ENCODE results near the gene TUG1. TPM values are rescaled to one million over a fixed set of nuclear protein-coding genes. Genes with fewer than 3 reads are reported as not detected.
A peak's percentile ranks its signal among the peaks of the same experiment; 100 is the strongest.

Gene TUG1
- polyA plus RNA-seq, 3 donors = 9.9 to 81.3 (median 13.9) TPM

DNA sequence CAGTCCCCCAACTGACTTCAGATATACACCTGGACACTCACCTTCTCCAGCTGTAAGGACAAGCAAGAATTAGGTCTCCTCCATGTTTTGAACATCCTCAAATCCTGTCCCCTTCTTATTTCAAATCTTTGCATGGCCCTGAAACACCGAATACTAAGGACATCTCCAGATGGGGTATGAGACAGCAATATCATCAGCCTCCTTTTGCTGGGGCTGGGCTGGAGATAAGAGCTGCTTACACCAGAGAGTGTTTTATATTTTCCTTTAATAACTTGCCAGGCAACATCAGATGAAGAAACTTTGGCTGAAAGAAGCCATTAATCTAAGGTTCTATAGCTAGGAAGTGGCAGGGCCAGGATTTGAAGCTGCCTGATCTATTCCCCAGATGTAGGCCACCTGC lies 21.6 kb downstream of the TUG1 start:
- TF ChIP-seq, protein P1, sequence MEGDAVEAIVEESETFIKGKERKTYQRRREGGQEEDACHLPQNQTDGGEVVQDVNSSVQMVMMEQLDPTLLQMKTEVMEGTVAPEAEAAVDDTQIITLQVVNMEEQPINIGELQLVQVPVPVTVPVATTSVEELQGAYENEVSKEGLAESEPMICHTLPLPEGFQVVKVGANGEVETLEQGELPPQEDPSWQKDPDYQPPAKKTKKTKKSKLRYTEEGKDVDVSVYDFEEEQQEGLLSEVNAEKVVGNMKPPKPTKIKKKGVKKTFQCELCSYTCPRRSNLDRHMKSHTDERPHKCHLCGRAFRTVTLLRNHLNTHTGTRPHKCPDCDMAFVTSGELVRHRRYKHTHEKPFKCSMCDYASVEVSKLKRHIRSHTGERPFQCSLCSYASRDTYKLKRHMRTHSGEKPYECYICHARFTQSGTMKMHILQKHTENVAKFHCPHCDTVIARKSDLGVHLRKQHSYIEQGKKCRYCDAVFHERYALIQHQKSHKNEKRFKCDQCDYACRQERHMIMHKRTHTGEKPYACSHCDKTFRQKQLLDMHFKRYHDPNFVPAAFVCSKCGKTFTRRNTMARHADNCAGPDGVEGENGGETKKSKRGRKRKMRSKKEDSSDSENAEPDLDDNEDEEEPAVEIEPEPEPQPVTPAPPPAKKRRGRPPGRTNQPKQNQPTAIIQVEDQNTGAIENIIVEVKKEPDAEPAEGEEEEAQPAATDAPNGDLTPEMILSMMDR (IDR thresholded peaks at IDR 0.05) = no peak
- H3K4me2 ChIP-seq (replicated peaks; ENCODE audit: extremely low read depth, low read length, poor library complexity, severe bottlenecking) = no peak overlapping the region
- H3K4me1 ChIP-seq (ENCODE audit: control insufficient read depth in 1 of 2, insufficient read depth in 2 of 2, low read length in 2 of 2) = peaks cover 35 to 36% of the 10 kb centered on the region in 2 donors
- intact Hi-C loops (cut with micrococcal nuclease) = no loop called here
- H3K27me3 Mint-ChIP-seq (ENCODE audit: low read depth in 3 of 3) = no peaks in the 10 kb centered on the region
- peaks cover 38% of the 10 kb centered on the region for H3K4me1 Mint-ChIP-seq
- H3K27ac ChIP-seq (ENCODE audit: low read depth in 1 of 2, low read length in 2 of 2) = peak overlapping the region in 1 of 2 donors; percentile 63
- H3K9me3 Mint-ChIP-seq = peaks cover 3 to 15% (median 7%) of the 10 kb centered on the region in 7 donors
- H3K4me3 ChIP-seq (replicated peaks in 1 of 3; ENCODE audit: low read depth in 2 of 3, low read length in 3 of 3) = no peak overlapping the region
- H3K4me3 Mint-ChIP-seq = no peak overlapping the region
- peaks cover 0 to 8% of the 10 kb centered on the region in 2 donors for H3K9me3 ChIP-seq (replicated peaks in 1 of 2; ENCODE audit: control insufficient read depth in 1 of 2, insufficient read depth in 1 of 2, low read length in 2 of 2)
- H3K79me2 ChIP-seq (ENCODE audit: insufficient read depth, low read length) = no peaks in the 10 kb centered on the region
- peak overlapping the region in 6 of 7 donors; percentile 56 to 85 (median 68) for H3K27ac Mint-ChIP-seq
- H3K36me3 Mint-ChIP-seq = peaks cover 0 to 1% of the 10 kb centered on the region in 2 donors
- no peak overlapping the region for H2AFZ ChIP-seq (ENCODE audit: insufficient read depth, low read depth, low read length, poor library complexity, severe bottlenecking)
- no peaks in the 10 kb centered on the region for H4K20me1 ChIP-seq (ENCODE audit: insufficient read depth, low read length)
- H3K27me3 ChIP-seq (ENCODE audit: control insufficient read depth in 2 of 2, insufficient read depth in 2 of 2, low read length in 2 of 2) = no peaks in the 10 kb centered on the region
- no peak for DNase-seq
- H3K36me3 ChIP-seq (replicated peaks in 1 of 2; ENCODE audit: control insufficient read depth in 1 of 2, insufficient read depth in 2 of 2, low read length in 2 of 2) = no peaks in the 10 kb centered on the region
- H3K9ac ChIP-seq (ENCODE audit: insufficient read depth, low read length, poor library complexity, severe bottlenecking) = no peak overlapping the region
- no CpG with 5 or more reads among the region's 1 CpG for WGBS (ENCODE audit: insufficient coverage)

DNA sequence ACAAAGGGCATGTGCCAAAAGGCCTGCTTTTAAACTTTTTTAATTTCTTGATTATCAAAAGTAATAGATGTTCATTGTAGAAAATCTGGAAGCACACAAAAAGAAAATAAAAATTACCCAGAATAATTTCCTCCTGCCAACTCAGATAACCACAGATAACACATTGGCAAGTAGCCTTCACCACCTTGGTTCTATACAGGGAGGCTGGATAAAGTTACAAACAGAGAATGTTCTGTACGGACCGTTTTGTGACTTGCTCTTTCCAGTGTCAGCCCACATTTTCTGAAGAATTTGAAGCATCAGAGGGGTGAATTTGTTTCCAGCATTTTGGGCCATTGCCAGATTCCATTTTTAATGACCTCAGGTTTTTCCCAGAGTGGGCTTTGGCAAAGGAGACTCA lies 23.5 kb downstream of the TUG1 start:
- H3K9me3 Mint-ChIP-seq = peaks cover 3 to 10% (median 5%) of the 10 kb centered on the region in 7 donors
- peak overlapping the region in 1 of 7 donors; percentile 66 for H3K27ac Mint-ChIP-seq
- H3K36me3 Mint-ChIP-seq = peaks cover 0 to 1% of the 10 kb centered on the region in 2 donors
- Histone ChIP-seq H3K4me2 (replicated peaks; ENCODE audit: extremely low read depth, low read length, poor library complexity, severe bottlenecking) (no peak overlapping the region), H2AFZ (ENCODE audit: insufficient read depth, low read depth, low read length, poor library complexity, severe bottlenecking) (no peak overlapping the region), H3K27ac (ENCODE audit: low read depth in 1 of 2, low read length in 2 of 2) (no peak overlapping the region), H3K36me3 (replicated peaks in 1 of 2; ENCODE audit: control insufficient read depth in 1 of 2, insufficient read depth in 2 of 2, low read length in 2 of 2) (no peaks in the 10 kb centered on the region), H4K20me1 (ENCODE audit: insufficient read depth, low read length) (no peaks in the 10 kb centered on the region), H3K9ac (ENCODE audit: insufficient read depth, low read length, poor library complexity, severe bottlenecking) (no peak overlapping the region), H3K4me3 (replicated peaks in 1 of 3; ENCODE audit: low read depth in 2 of 3, low read length in 3 of 3) (no peak overlapping the region), H3K27me3 (ENCODE audit: control insufficient read depth in 2 of 2, insufficient read depth in 2 of 2, low read length in 2 of 2) (no peaks in the 10 kb centered on the region), H3K79me2 (ENCODE audit: insufficient read depth, low read length) (no peaks in the 10 kb centered on the region), H3K4me1 (ENCODE audit: control insufficient read depth in 1 of 2, insufficient read depth in 2 of 2, low read length in 2 of 2) (peaks cover 51 to 53% of the 10 kb centered on the region in 2 donors), H3K9me3 (replicated peaks in 1 of 2; ENCODE audit: control insufficient read depth in 1 of 2, insufficient read depth in 1 of 2, low read length in 2 of 2) (peaks cover 0 to 6% of the 10 kb centered on the region in 2 donors)
- intact Hi-C loops (cut with micrococcal nuclease) = no loop called here
- no peak overlapping the region for H3K4me3 Mint-ChIP-seq
- DNase-seq = no peak
- no CpG with 5 or more reads among the region's 2 CpGs for WGBS (ENCODE audit: insufficient coverage)
- H3K4me1 Mint-ChIP-seq = peaks cover 54% of the 10 kb centered on the region
- no peaks in the 10 kb centered on the region for H3K27me3 Mint-ChIP-seq (ENCODE audit: low read depth in 3 of 3)
- TF ChIP-seq, protein P1 (IDR thresholded peaks at IDR 0.05) = no peak

Data from CD14-positive monocyte (primary cell).